Effector memory CD8-positive, alpha-beta T cell (primary cell): Measurements from ENCODE around the gene CDC16.

Experiments
- ATAC-seq: fragments of 150-1000 bp; cut with Tn5 transposase; replicated peaks from 2 replicates; pipeline ENCODE4 v1.10.0; 2021; ENCODE audit warnings: mild to moderate bottlenecking, moderate library complexity
- DNase-seq, 3 experiments: peaks; one replicate each; pipeline ENCODE4 v3.0.0; 2021
- H3K27ac Mint-ChIP-seq, 2 donors: one replicate each; pipeline ENCODE4 v1.8.0; 2022; ENCODE audit warnings: mild to moderate bottlenecking in 2 of 2, mixed read lengths in 2 of 2, moderate library complexity in 2 of 2
- H3K27me3 Mint-ChIP-seq, 2 donors: one replicate each; pipeline ENCODE4 v1.8.0; 2022; ENCODE audit warnings: mixed read lengths in 2 of 2
- H3K36me3 Mint-ChIP-seq: one replicate; pipeline ENCODE4 v1.8.0; 2022; ENCODE audit warnings: mild to moderate bottlenecking, moderate library complexity, mixed read lengths; ENCODE audit not compliant: insufficient read depth
- H3K4me1 Mint-ChIP-seq, 2 donors: one replicate each; pipeline ENCODE4 v1.8.0; 2022; ENCODE audit warnings: low read depth in 2 of 2, mixed read lengths in 2 of 2
- H3K4me3 Mint-ChIP-seq, 2 donors: one replicate each; pipeline ENCODE4 v1.8.0; 2022; ENCODE audit warnings: mild to moderate bottlenecking in 2 of 2, mixed read lengths in 2 of 2, moderate library complexity in 2 of 2
- H3K9me3 Mint-ChIP-seq, 2 donors: one replicate each; pipeline ENCODE4 v1.8.0; 2022; ENCODE audit warnings: mixed read lengths in 2 of 2

Gene CDC16

DNA sequence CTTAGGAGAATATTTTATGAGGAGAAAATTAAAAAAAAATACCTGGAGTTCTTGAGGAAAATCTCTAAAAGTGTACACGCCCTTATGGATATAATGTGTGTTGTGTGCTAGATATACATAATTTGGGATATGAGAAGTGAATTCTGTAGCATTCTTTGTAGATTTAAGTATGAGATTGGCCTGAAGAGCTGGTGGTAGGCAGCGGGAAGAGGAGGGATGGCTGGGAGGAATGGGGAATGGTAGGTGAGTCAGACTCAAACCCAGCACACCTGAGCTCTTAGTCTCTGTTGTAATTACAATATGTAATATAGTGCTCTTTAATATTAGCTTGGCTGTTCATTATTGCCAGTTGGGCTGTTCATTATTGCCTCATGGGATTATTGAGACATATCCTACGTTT is 86.6 kb downstream of the CDC16 start:
- DNase-seq (no peak), ATAC-seq (no peak)
- peak overlapping the region in 1 of 2 donors; percentile 75 for H3K27ac Mint-ChIP-seq
- no peaks in the 10 kb centered on the region for H3K27me3 Mint-ChIP-seq
- no peaks in the 10 kb centered on the region for H3K9me3 Mint-ChIP-seq
- no peak overlapping the region for H3K4me3 Mint-ChIP-seq
- H3K36me3 Mint-ChIP-seq = peaks cover 47% of the 10 kb centered on the region
- peaks cover 30 to 37% of the 10 kb centered on the region in 2 donors for H3K4me1 Mint-ChIP-seq
